Hippocampal formation (tissue), 2 donors: ENCODE results near the gene DISC1.
"Not testable (repeated sequence)": the region's sequence is repeated elsewhere in the genome, so short reads cannot be mapped to it uniquely, and the experiment has no call there.

Experiments used
- DNase-seq, 2 donors: peaks; one replicate each; lab custom pipeline; 2025; lab: John Stamatoyannopoulos, UW

The DISC1 gene

GRCh38 chr1:231636157-231636556 lies 9.6 kb downstream of the DISC1 start:
- DNase-seq = peak; percentile 32 to 39

- not testable (repeated sequence) for DNase-seq
Observed at GRCh38 chr1:231636922-231637321, 10.3 kb downstream of the DISC1 start.

- DNase-seq = no peak
Observed at GRCh38 chr1:231638647-231639046, 12.1 kb downstream of the DISC1 start.

GRCh38 chr1:231639819-231640218 lies 13.2 kb downstream of the DISC1 start:
- no peak for DNase-seq

- DNase-seq = not testable (repeated sequence)
Observed at GRCh38 chr1:231641444-231641843, 14.9 kb downstream of the DISC1 start.

GRCh38 chr1:231642061-231642460 lies 15.5 kb downstream of the DISC1 start:
- not testable (repeated sequence) for DNase-seq

GRCh38 chr1:231642618-231643017 lies 16.0 kb downstream of the DISC1 start:
- DNase-seq = peak in 1 of 2 donors; percentile 63

- peak; percentile 51 to 79 for DNase-seq
Observed at GRCh38 chr1:231643071-231643934, 16.7 kb downstream of the DISC1 start.

GRCh38 chr1:231643935-231644237 lies 17.3 kb downstream of the DISC1 start:
- DNase-seq = no peak

- not testable (repeated sequence) for DNase-seq
Observed at GRCh38 chr1:231645634-231646033, 19.0 kb downstream of the DISC1 start.

- DNase-seq = not testable (repeated sequence)
Observed at GRCh38 chr1:231646165-231646564, 19.6 kb downstream of the DISC1 start.

GRCh38 chr1:231651621-231652260 lies 25.2 kb downstream of the DISC1 start:
- DNase-seq = not testable (repeated sequence)

- DNase-seq = no peak
Observed at GRCh38 chr1:231653632-231654031, 27.0 kb downstream of the DISC1 start.

GRCh38 chr1:231656741-231657140 lies 30.2 kb downstream of the DISC1 start:
- no peak for DNase-seq

GRCh38 chr1:231658223-231658622 lies 31.6 kb downstream of the DISC1 start:
- DNase-seq = not testable (repeated sequence)

- no peak for DNase-seq
Observed at GRCh38 chr1:231660198-231660597, 33.6 kb downstream of the DISC1 start.

GRCh38 chr1:231663211-231663792 lies 36.7 kb downstream of the DISC1 start:
- DNase-seq = no peak

GRCh38 chr1:231665101-231665500 lies 38.5 kb downstream of the DISC1 start:
- no peak for DNase-seq

- no peak for DNase-seq
Observed at GRCh38 chr1:231665726-231666125, 39.1 kb downstream of the DISC1 start.

GRCh38 chr1:231666220-231666936 lies 39.8 kb downstream of the DISC1 start:
- no peak for DNase-seq

- no peak for DNase-seq
Observed at GRCh38 chr1:231666937-231667608, 40.5 kb downstream of the DISC1 start.
